Thyroid gland (tissue), 4 donors: ENCODE data around the gene TAGAP. TPM values are rescaled to one million over a fixed set of nuclear protein-coding genes. Genes with fewer than 3 reads are reported as not detected.
"Not testable (repeated sequence)": the region's sequence is repeated elsewhere in the genome, so short reads cannot be mapped to it uniquely, and the experiment has no call there.

Experiments used
- DNase-seq, 2 donors: peaks; one replicate each; pipeline ENCODE4 v3.0.0-alpha.2; 2019
- H3K27ac ChIP-seq, 3 donors: fragments of 200-600 bp; sonication (generic); 1 replicate in 2 of 3; 2 replicates in 1 of 3; pipeline ENCODE4 v1.5.1; 2016 to 2019; ENCODE audit warnings: mild to moderate bottlenecking in 1 of 3, moderate library complexity in 1 of 3
- H3K27me3 ChIP-seq: fragments of 200-600 bp; sonication (generic); one replicate; pipeline ENCODE4 v1.5.1; 2019
- H3K36me3 ChIP-seq, 2 donors: fragments of 200-600 bp; sonication (generic); one replicate each; pipeline ENCODE4 v1.5.1; 2016 to 2019
- H3K4me1 ChIP-seq, 2 donors: fragments of 200-600 bp; sonication (generic); one replicate each; pipeline ENCODE4 v1.5.1; 2017 to 2019
- H3K4me3 ChIP-seq, 3 donors: fragments of 200-600 bp; sonication (generic); replicated peaks in 1 of 3; 1 replicate in 2 of 3; 2 replicates in 1 of 3; pipeline ENCODE4 v1.5.1; 2016; ENCODE audit warnings: mild to moderate bottlenecking in 1 of 3
- H3K9me3 ChIP-seq: fragments of 200-600 bp; sonication (generic); one replicate; pipeline ENCODE4 v1.5.1; 2017
- CTCF ChIP-seq, 6 experiments: fragments of 200-600 bp in 3 of 6; fragments of 450-650 bp in 3 of 6; sonication (generic) in 3 of 6; IDR thresholded peaks; one replicate each; pipeline ENCODE4 v1.5.1; 2016 to 2019; ENCODE audit warnings: antibody characterized with exemption in 6 of 6, mild to moderate bottlenecking in 2 of 6, inconsistent platforms in 1 of 6, moderate library complexity in 1 of 6
- POLR2A ChIP-seq, 2 donors: fragments of 450-650 bp; IDR thresholded peaks; one replicate each; pipeline ENCODE4 v1.6.1; 2017; ENCODE audit warnings: antibody characterized with exemption in 2 of 2, mild to moderate bottlenecking in 2 of 2, moderate library complexity in 1 of 2
- WGBS, 2 donors: methylation state at CpG; one replicate each; pipeline ENCODE4 v1.1.5; 2017; 5-methylcytosine and 5-hydroxymethylcytosine counted together
- intact Hi-C: fragments of 100-400 bp; cut with DNase I; formaldehyde crosslinking; loops from one replicate; pipeline ENCODE4 v1.15.1; 2023
- total RNA-seq, 4 donors: library from RNA; depleted of rRNA; stranded (reverse); fragments of >200 nt; gene quantifications; one replicate each; pipeline ENCODE4 v1.2.3, GENCODE V29; 2016

TAGAP gene
- total RNA-seq, 4 donors from 2014 or later, result 1.1 to 3.7 (median 1.7) TPM

GRCh38 chr6:158999154-158999665, 45.6 kb downstream of the TAGAP start:
- Histone ChIP-seq H3K4me3 (peak overlapping the region; percentile 83 to 95 (median 84)), H3K27me3 (no peaks in the 10 kb centered on the region), H3K36me3 (no peaks in the 10 kb centered on the region), H3K27ac (peak overlapping the region; percentile 26 to 87 (median 27)), H3K9me3 (no peaks in the 10 kb centered on the region), H3K4me1 (peaks cover 6 to 8% of the 10 kb centered on the region in 2 donors)
- intact Hi-C loops, result no loop called here
- DNase-seq, result no peak
- TF ChIP-seq POLR2A (IDR thresholded peaks at IDR 0.05) (no peak), CTCF (IDR thresholded peaks at IDR 0.05) (no peak)
- 1 to 2% methylated on average over 13 to 24 of the region's 24 CpGs for WGBS, 2 donors

GRCh38 chr6:158996856-158997255, 47.9 kb downstream of the TAGAP start:
- intact Hi-C loops, result no loop called here
- WGBS, 2 donors, result 79 to 81% methylated on average over 2 of the region's 2 CpGs
- no peaks in the 10 kb centered on the region for H3K36me3 ChIP-seq
- no peaks in the 10 kb centered on the region for H3K9me3 ChIP-seq
- no peak for DNase-seq
- H3K27ac ChIP-seq, result no peak overlapping the region
- no peaks in the 10 kb centered on the region for H3K27me3 ChIP-seq
- TF ChIP-seq CTCF (IDR thresholded peaks at IDR 0.05) (no peak), POLR2A (IDR thresholded peaks at IDR 0.05) (no peak)
- H3K4me1 ChIP-seq, result peaks cover 6 to 8% of the 10 kb centered on the region in 2 donors
- no peak overlapping the region for H3K4me3 ChIP-seq

GRCh38 chr6:158993639-158994038, 51.2 kb downstream of the TAGAP start:
- no peaks in the 10 kb centered on the region for H3K9me3 ChIP-seq
- no peak overlapping the region for H3K4me3 ChIP-seq
- no peak overlapping the region for H3K27ac ChIP-seq
- H3K27me3 ChIP-seq, result no peaks in the 10 kb centered on the region
- TF ChIP-seq CTCF (IDR thresholded peaks at IDR 0.05), result no peak
- no peak for TF ChIP-seq POLR2A (IDR thresholded peaks at IDR 0.05)
- intact Hi-C loops, result no loop called here
- 95 to 99% methylated on average over 3 of the region's 3 CpGs for WGBS, 2 donors
- no peak for DNase-seq
- H3K36me3 ChIP-seq, result no peaks in the 10 kb centered on the region
- H3K4me1 ChIP-seq, result peaks cover 0 to 4% of the 10 kb centered on the region in 2 donors

- H3K27me3 ChIP-seq, result no peaks in the 10 kb centered on the region
- 75 to 96% methylated on average over 2 of the region's 2 CpGs for WGBS, 2 donors
- no peak for DNase-seq
- no peak overlapping the region for H3K27ac ChIP-seq
- no peak overlapping the region for H3K4me3 ChIP-seq
- intact Hi-C loops, result no loop called here
- TF ChIP-seq POLR2A (IDR thresholded peaks at IDR 0.05), result no peak
- H3K9me3 ChIP-seq, result no peaks in the 10 kb centered on the region
- no peaks in the 10 kb centered on the region for H3K4me1 ChIP-seq
- H3K36me3 ChIP-seq, result no peaks in the 10 kb centered on the region
Observed at GRCh38 chr6:158991017-158991723, 53.6 kb downstream of the TAGAP start.

GRCh38 chr6:158989711-158990110, 55.1 kb downstream of the TAGAP start:
- H3K4me1 ChIP-seq, intact Hi-C loops: not testable (repeated sequence)

GRCh38 chr6:158988477-158988876, 56.3 kb downstream of the TAGAP start:
- intact Hi-C loops, result no loop called here
- H3K4me1 ChIP-seq, result no peaks in the 10 kb centered on the region
- no peaks in the 10 kb centered on the region for H3K36me3 ChIP-seq
- TF ChIP-seq POLR2A (IDR thresholded peaks at IDR 0.05) (no peak), CTCF (IDR thresholded peaks at IDR 0.05) (no peak)
- no peak overlapping the region for H3K4me3 ChIP-seq
- no peaks in the 10 kb centered on the region for H3K9me3 ChIP-seq
- H3K27ac ChIP-seq, result no peak overlapping the region
- WGBS, 2 donors, result 95 to 98% methylated on average over 1 of the region's 1 CpG
- DNase-seq, result no peak
- no peaks in the 10 kb centered on the region for H3K27me3 ChIP-seq

More at GRCh38 chr6:158989711-158990110, 55.1 kb downstream of the TAGAP start:
- not testable (repeated sequence) for H3K36me3 ChIP-seq, H3K27ac ChIP-seq, H3K9me3 ChIP-seq, H3K4me3 ChIP-seq, DNase-seq, H3K27me3 ChIP-seq
- WGBS, 2 donors, result 89 to 93% methylated on average over 2 of the region's 2 CpGs
